ENCODE measurements around the gene CSTB.
A peak's percentile ranks its signal among the peaks of the same experiment; 100 is the strongest.

CSTB gene

GRCh38 chr21:43766734-43767497 is 9.2 kb downstream of the CSTB start:
- DNase-seq: peak; percentile 86

GRCh38 chr21:43764576-43765495 is 11.3 kb downstream of the CSTB start:
- no peak for DNase-seq

GRCh38 chr21:43763901-43764523 is 12.1 kb downstream of the CSTB start:
- DNase-seq: no peak

GRCh38 chr21:43762303-43763128 is 13.6 kb downstream of the CSTB start:
- peak; percentile 67 for DNase-seq

- no peak for DNase-seq
These were observed 14.2 kb downstream of the CSTB start for GRCh38 chr21:43761886-43762285.

GRCh38 chr21:43760391-43760958 is 15.6 kb downstream of the CSTB start:
- DNase-seq: no peak

GRCh38 chr21:43759651-43760050 is 16.5 kb downstream of the CSTB start:
- DNase-seq: no peak

- DNase-seq: no peak
These were observed 17.3 kb downstream of the CSTB start for GRCh38 chr21:43758811-43759210.

GRCh38 chr21:43758111-43758641 is 17.9 kb downstream of the CSTB start:
- DNase-seq: no peak

GRCh38 chr21:43757601-43758000 is 18.5 kb downstream of the CSTB start:
- DNase-seq: no peak

GRCh38 chr21:43755820-43756594 is 20.1 kb downstream of the CSTB start:
- DNase-seq: no peak

- no peak for DNase-seq
These were observed 20.9 kb downstream of the CSTB start for GRCh38 chr21:43754948-43755781.

- no peak for DNase-seq
These were observed 22.7 kb downstream of the CSTB start for GRCh38 chr21:43753439-43753799.

GRCh38 chr21:43752758-43753438 is 23.2 kb downstream of the CSTB start:
- no peak for DNase-seq

GRCh38 chr21:43751955-43752591 is 24.0 kb downstream of the CSTB start:
- DNase-seq: no peak

- no peak for DNase-seq
These were observed 25.6 kb downstream of the CSTB start for GRCh38 chr21:43750339-43751033.

GRCh38 chr21:43749651-43750262 is 26.4 kb downstream of the CSTB start:
- no peak for DNase-seq

- DNase-seq: no peak
These were observed 27.5 kb downstream of the CSTB start for GRCh38 chr21:43748622-43749021.
